Neuron (in vitro differentiated cells): ENCODE data around the gene MCFD2.
A peak's percentile ranks its signal among the peaks of the same experiment; 100 is the strongest.
"Not testable (repeated sequence)": the region's sequence is repeated elsewhere in the genome, so short reads cannot be mapped to it uniquely, and the experiment has no call there.

ENCODE experiments used
- H2AFZ ChIP-seq: one replicate; pipeline ENCODE4 v1.6.1; 2013; ENCODE audit warnings: low read depth, mild to moderate bottlenecking, inconsistent platforms, low read length, moderate library complexity
- H3K27me3 ChIP-seq: one replicate; pipeline ENCODE4 v1.6.1; 2013; ENCODE audit warnings: low read length; ENCODE audit not compliant: insufficient read depth
- H3K36me3 ChIP-seq: one replicate; pipeline ENCODE4 v1.6.1; 2013; ENCODE audit warnings: low read length; ENCODE audit not compliant: insufficient read depth
- H3K4me1 ChIP-seq: one replicate; pipeline ENCODE4 v1.6.1; 2013; ENCODE audit warnings: low read length; ENCODE audit not compliant: insufficient read depth
- H3K4me3 ChIP-seq: 2 replicates; pipeline ENCODE4 v1.5.1; 2013; ENCODE audit warnings: mild to moderate bottlenecking, low read length, moderate library complexity
- H3K9me3 ChIP-seq: one replicate; pipeline ENCODE4 v1.6.1; 2013; ENCODE audit warnings: low read length

MCFD2 gene

DNA sequence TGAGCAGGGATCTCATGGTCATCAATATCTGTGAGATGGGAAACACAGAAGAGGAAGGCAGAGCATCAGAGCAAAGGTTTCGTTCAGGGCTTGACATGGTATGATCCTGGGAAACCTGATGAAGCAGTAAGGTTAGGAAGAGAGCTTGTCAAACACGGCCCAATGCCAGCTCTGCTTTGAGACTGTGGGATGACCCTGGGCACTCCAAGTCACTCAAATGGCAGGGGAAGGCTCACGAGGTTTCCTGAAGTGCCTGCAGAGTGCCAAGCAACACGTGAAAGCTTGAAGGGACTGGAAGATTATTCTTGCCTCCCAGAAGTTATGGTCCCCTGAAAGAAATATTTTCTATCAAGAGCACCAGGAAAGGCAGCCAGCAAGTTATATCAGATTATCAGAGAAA is 6.5 kb downstream of the MCFD2 start:
- Histone ChIP-seq H3K4me3 (no peak overlapping the region), H3K9me3 (no peaks in the 10 kb centered on the region), H3K4me1 (peaks cover 3% of the 10 kb centered on the region), H3K27me3 (no peaks in the 10 kb centered on the region), H3K36me3 (peaks cover 57% of the 10 kb centered on the region), H2AFZ (no peak overlapping the region)

DNA sequence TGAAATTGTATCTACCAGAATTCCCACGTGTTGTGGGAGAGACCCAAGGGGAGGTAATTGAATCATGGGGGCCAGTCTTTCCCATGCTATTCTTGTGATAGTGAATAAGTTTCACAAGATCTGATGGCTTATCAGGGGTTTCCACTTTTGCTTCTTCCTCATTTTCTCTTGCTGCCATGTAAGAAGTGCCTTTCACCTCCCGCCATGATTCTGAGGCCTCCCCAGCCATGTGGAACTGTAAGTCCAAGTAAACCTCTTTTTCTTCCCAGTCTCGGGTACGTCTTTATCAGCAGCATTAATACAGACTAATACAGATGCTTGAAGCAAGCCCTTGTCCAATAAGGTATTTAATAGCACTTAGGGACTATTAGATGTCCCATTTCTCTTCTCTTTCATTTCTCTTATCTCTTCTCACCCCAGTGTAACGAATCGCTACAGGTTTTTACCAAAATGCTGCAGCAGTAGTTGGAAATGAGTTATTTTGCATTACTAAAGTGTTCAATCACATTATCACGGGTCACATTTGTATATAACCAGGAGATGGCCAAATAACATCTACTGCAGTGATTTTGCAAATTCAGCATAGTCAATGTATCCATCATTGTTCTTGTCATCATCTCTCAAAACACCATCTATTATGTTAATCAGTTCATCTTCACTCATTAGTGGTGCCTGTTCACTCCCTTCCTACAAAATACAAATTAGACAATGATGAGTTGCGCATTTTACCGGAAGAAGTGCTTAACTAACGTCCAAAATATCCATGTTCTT is 10.5 kb downstream of the MCFD2 start:
- H3K9me3 ChIP-seq, H2AFZ ChIP-seq, H3K4me1 ChIP-seq, H3K27me3 ChIP-seq, H3K4me3 ChIP-seq: not testable (repeated sequence)
- peaks cover 46% of the 10 kb centered on the region for H3K36me3 ChIP-seq

DNA sequence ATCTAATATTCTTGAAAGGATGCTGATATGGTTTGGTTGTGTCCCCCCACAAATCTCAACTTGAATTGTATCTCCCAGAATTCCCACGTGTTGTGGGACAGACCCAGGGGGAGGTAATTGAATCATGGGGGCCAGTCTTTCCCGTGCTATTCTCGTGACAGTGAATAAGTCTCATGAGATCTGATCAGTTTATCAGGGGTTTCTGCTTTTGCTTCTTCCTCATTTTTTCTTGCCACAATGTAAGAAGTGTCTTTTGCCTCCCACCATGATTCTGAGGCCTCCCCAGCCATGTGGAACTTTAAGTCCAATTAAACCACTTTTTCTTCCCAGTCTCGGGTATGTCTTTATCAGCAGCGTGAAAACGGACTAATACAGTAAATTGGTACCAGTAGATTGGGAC is 12.6 kb downstream of the MCFD2 start:
- H3K9me3 ChIP-seq, H3K4me3 ChIP-seq, H3K27me3 ChIP-seq, H2AFZ ChIP-seq, H3K4me1 ChIP-seq: not testable (repeated sequence)
- H3K36me3 ChIP-seq = peaks cover 26% of the 10 kb centered on the region

DNA sequence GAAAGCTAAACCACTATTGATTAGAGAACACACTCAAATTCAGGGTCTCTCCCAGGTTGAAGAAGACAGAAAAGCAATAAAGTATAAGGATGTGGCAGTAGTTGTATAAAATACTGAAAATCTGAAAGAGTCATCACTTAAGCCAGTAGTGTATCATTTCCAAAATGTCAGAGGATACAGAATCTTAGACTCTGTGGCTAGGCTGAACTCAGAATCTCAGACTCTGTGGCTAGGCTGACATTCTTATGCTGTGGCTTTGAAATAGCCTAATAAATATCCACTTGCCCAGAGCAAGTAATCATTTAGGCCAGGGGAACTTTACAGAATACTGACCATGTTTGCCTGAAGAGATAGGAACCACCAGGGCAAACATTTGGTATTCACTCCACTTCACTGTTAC is 13.1 kb downstream of the MCFD2 start:
- Histone ChIP-seq H2AFZ (no peak overlapping the region), H3K36me3 (peaks cover 21% of the 10 kb centered on the region), H3K9me3 (no peaks in the 10 kb centered on the region), H3K4me3 (no peak overlapping the region), H3K27me3 (no peaks in the 10 kb centered on the region), H3K4me1 (no peaks in the 10 kb centered on the region)

DNA sequence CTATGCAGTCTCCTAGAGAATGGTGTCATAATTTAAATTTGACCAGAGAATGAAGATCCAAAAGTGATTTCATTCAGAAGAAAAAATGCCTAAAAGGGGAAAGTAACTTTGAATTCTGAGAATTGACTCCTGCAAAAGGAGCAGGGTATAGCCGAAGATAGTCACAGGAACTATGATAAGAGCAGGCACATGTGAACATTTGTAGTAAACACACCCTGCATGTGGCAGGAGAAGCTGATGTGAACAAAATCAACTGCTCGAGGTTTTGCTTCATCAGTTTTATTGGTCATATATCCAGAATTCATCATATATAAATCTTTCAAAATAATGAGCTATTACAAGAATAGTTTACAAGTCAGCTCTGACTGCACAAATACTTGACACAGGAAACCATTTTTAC is 14.0 kb downstream of the MCFD2 start:
- H3K36me3 ChIP-seq = peaks cover 13% of the 10 kb centered on the region
- H3K27me3 ChIP-seq = no peaks in the 10 kb centered on the region
- H3K4me3 ChIP-seq = no peak overlapping the region
- no peaks in the 10 kb centered on the region for H3K4me1 ChIP-seq
- no peaks in the 10 kb centered on the region for H3K9me3 ChIP-seq
- no peak overlapping the region for H2AFZ ChIP-seq

DNA sequence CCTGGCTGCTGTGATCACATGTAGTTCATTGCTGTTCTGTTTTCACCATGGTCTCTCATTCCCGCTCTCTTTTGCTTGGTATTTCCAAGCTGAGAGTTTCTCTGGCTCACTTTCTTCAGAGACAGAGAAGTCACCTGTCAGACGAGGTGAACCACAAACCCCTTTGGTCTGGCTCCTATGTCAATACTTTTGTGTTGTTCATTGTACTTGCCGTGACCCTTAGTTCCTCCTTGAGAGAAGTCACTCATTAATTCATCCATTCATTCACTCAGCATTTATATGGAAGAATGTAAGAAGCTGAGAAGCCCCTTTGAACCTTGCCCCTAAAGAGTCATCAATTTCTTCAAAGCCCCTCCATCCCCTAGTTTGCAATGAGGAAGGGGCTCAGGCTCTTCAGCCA is 15.2 kb downstream of the MCFD2 start:
- H3K4me3 ChIP-seq = no peak overlapping the region
- peaks cover 5% of the 10 kb centered on the region for H3K36me3 ChIP-seq
- H3K9me3 ChIP-seq = no peaks in the 10 kb centered on the region
- no peaks in the 10 kb centered on the region for H3K27me3 ChIP-seq
- no peak overlapping the region for H2AFZ ChIP-seq
- no peaks in the 10 kb centered on the region for H3K4me1 ChIP-seq

DNA sequence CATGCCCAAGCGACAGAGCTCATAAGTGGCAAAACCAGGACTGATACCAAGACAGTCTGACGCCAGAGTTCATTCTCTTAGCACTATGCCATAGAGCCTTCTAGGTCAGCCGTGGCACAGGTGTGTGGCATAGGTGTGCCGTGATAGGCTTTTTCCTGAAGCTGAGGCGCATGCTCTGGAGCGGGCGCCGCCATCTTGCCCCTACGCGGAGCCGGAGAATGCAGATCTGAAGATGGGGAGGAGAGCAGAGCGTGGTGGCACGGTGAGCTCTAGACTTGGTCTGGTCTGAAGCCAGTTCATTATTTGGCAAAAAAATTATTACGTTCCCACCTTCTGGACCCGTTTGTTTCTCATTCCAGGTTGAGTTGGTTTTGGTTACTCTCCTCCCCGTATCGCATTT is 16.6 kb downstream of the MCFD2 start:
- no peak overlapping the region for H2AFZ ChIP-seq
- H3K9me3 ChIP-seq = no peaks in the 10 kb centered on the region
- H3K4me3 ChIP-seq = no peak overlapping the region
- no peaks in the 10 kb centered on the region for H3K4me1 ChIP-seq
- no peaks in the 10 kb centered on the region for H3K36me3 ChIP-seq
- no peaks in the 10 kb centered on the region for H3K27me3 ChIP-seq

DNA sequence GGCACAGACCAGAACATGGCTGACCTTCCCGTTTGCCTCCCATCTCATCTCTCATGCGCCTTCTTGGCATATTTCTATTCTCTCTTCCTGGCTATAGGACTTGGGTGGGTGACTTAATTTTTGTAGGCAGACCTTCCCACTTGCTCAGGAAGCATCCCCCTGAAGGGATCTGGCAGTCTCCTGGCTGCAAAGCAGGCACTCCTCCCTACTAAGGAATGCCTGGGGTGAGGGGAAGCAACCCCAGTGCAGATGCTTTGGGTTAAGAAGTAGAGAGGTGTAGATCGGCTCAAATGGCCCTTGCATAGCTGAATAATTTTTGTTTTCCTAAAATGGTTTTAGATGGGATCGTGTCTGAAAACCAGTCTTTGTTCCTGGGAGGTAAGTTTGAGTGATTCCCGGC is 17.6 kb downstream of the MCFD2 start:
- Histone ChIP-seq H3K4me3 (no peak overlapping the region), H3K36me3 (no peaks in the 10 kb centered on the region), H2AFZ (no peak overlapping the region), H3K27me3 (no peaks in the 10 kb centered on the region), H3K4me1 (no peaks in the 10 kb centered on the region), H3K9me3 (no peaks in the 10 kb centered on the region)

DNA sequence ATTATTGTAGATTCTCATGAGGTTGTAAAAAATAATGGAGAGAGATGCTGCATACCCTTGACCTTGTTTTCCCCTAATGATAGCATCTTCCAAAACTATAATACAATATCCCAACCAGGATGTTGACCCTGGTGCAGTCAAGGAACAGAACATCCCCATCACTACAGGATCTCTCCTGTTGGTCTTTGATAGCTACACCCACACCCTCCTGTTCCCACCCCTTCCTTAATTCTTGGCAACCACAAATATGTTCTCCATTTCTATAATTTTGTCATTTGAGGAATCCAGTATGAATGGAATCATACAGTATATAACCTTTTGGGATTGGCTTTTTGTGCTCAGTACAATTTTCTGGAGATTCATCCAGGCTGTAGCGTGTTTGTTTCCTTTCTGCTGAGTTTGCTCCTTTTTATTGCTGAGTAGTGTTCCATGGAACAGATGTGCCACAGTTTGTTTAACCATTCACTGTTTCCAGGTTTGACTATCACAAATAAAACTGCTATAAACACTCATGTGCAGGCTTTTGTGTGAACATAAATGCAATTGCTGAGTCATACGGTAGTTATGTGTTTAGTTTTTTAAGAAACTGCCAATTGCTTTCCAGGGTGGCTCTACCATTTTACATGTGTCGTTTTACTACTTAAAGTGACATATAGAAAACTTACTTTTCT is 22.2 kb downstream of the MCFD2 start:
- peaks cover 5% of the 10 kb centered on the region for H3K4me1 ChIP-seq
- no peaks in the 10 kb centered on the region for H3K36me3 ChIP-seq
- no peaks in the 10 kb centered on the region for H3K9me3 ChIP-seq
- H3K27me3 ChIP-seq = no peaks in the 10 kb centered on the region
- no peak overlapping the region for H2AFZ ChIP-seq
- H3K4me3 ChIP-seq = no peak overlapping the region

DNA sequence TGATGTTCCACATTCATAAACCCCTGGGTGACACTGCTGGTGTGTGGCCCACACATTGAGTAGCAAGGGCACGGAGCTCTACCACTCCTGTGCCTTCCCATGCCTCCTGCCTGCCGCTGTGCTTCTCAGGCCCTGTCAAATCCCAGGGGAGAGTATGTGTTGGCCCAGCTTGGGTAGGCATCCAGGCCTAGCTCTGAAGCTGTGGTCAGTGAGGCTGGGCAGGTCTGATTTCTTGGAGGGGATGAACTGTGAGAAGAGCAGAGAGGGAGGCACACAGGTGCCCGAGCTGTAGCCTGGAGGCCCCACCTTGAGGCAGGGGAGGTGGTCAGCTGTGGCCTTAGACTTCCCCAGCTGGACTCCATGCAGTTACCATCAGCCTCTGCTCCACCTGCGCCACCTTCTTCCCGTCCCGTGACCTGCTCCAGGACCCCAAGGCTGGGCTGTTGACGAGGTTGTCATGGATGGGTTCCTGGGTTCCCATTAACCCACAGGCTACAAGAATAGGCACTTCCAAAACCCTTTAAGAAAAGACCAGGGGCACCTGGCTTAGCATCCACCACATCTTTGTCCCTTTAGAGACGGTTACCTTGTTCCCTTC is 23.6 kb downstream of the MCFD2 start:
- Histone ChIP-seq H3K4me1 (peaks cover 7% of the 10 kb centered on the region), H3K36me3 (no peaks in the 10 kb centered on the region), H2AFZ (no peak overlapping the region), H3K4me3 (no peak overlapping the region), H3K27me3 (no peaks in the 10 kb centered on the region), H3K9me3 (no peaks in the 10 kb centered on the region)

DNA sequence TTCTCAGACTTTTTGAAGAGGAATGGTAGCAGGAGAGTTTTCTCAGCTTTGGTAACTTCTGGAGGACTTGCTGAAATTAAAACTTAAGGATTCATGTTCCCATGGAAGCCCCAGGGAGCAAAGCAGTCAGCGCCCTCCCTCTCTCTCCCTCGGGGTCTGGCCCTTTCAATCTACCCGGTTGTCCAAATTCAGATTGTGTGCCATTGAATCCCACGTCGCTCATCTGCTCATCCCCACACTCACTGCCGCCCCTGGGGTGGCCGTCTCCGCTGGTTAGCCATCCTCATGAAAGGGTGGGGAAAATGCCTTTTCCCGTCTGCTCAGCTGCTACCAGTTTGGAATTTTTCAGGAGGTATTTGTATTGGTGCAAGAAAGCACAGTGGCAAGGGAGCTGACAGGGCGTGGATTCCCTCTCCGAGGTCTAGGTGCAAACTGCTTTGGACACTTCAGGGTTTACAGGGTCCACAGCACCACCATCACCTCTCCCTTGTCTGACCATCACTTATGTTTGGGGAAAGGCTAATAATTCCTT is 27.1 kb downstream of the MCFD2 start:
- no peaks in the 10 kb centered on the region for H3K9me3 ChIP-seq
- peak overlapping the region; percentile 82 for H2AFZ ChIP-seq
- peaks cover 7% of the 10 kb centered on the region for H3K4me1 ChIP-seq
- no peak overlapping the region for H3K4me3 ChIP-seq
- H3K27me3 ChIP-seq = no peaks in the 10 kb centered on the region
- no peaks in the 10 kb centered on the region for H3K36me3 ChIP-seq

DNA sequence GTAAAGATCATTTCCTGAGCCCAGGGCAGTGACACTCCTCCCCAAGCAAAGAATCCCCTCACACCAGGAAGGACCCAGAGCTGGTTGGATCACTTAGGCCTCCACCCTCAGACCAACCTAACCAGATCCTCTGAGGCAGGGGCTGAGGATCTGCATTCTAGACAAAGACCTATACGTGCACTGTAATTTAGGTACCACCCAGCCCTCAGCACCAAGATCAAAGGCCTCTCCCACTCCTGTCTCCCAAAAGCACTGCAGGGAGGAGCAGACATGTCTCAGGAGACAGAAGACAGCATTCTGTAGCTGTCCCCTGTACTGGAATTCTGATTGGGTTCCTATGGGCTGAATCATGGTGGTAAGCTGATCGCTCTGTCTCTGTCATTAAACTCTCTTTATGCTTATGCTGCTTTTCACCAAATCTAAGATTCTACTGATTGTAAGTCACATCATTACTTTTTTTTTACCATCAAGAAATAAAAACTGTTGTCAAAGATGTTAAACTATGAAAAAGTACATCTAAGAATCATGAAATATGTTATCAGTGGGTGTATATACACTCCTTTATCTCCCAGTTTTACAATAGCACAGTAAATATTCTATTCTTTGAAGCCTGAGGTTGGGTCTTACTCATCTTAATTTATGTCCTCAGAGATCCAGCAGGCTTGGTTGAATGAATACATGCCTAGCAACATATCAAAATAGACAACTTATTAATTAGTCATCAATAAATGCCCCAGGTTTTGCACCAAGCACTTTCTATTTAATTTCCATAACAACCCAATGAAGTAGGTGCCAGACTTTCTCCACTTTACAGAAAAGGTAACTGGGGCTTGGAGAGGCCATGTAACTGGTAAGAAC is 28.3 kb downstream of the MCFD2 start:
- no peak overlapping the region for H3K4me3 ChIP-seq
- H3K9me3 ChIP-seq = no peaks in the 10 kb centered on the region
- H2AFZ ChIP-seq = no peak overlapping the region
- no peaks in the 10 kb centered on the region for H3K36me3 ChIP-seq
- H3K27me3 ChIP-seq = no peaks in the 10 kb centered on the region
- H3K4me1 ChIP-seq = peaks cover 17% of the 10 kb centered on the region
